K562 (cell line): ENCODE measurements around the gene VGLL3. TPM values are rescaled to one million over a fixed set of nuclear protein-coding genes. Genes with fewer than 3 reads are reported as not detected.

Source experiments
- ATAC-seq: fragments of 200-7000 bp; cut with Tn5 transposase; 3 replicates; pipeline ENCODE4 v1.9.1; 2020; ENCODE audit warnings: moderate library complexity
- BruUV-seq: library from RNA; stranded (reverse); fragments of 400-500 nt; replicated peaks from 2 replicates; lab custom pipeline; 2021; lab: Mats Ljungman, UMichigan
- CTCF ChIA-PET: fragments of 300-600 bp; formaldehyde crosslinking; extraction: SDS; loops from one replicate; lab custom pipeline; 2021; ENCODE audit warnings: low intra/inter-chr PET ratio; lab: Yijun Ruan, JAX
- POLR2A ChIA-PET: fragments of 300-600, 350-650 bp; sonication (Branson Sonifier 250); formaldehyde crosslinking; extraction: SDS; loops from one replicate; lab custom pipeline; 2021; ENCODE audit warnings: antibody characterized with exemption, inconsistent platforms; lab: Yijun Ruan, JAX
- DNase-seq, 4 experiments: peaks; one replicate each; pipeline versions ENCODE4 v3.0.0 to v3.0.0-alpha.2; 2011 to 2018; ENCODE audit warnings: low spot score in 3 of 4, mixed read lengths in 3 of 4; ENCODE audit errors: extremely low read depth in 1 of 4
- FAIRE-seq: peaks from 2 replicates; lab custom pipeline; 2011; peaks lifted over from hg19 to GRCh38; lab: Jason Lieb, UNC
- H2AFZ ChIP-seq: 2 replicates; pipeline ENCODE4 v1.6.0; 2011; ENCODE audit warnings: low read depth, low read length, control low read depth, inconsistent platforms
- H3K27ac ChIP-seq: fragments of 200-600 bp; 3 replicates; pipeline ENCODE4 v1.8.0; 2011; ENCODE audit warnings: low read depth, mild to moderate bottlenecking, control low read depth, inconsistent platforms, low read length, moderate library complexity, mixed read lengths; ENCODE audit errors: extremely low read depth
- H3K27me3 ChIP-seq, 2 experiments: fragments of 300-600 bp in 1 of 2; 2 replicates in 1 of 2; 3 replicates in 1 of 2; pipeline versions ENCODE4 v1.6.0 to v1.8.0; 2011; ENCODE audit warnings: inconsistent platforms in 2 of 2, low read length in 2 of 2, mild to moderate bottlenecking in 1 of 2, mixed read lengths in 1 of 2, moderate library complexity in 1 of 2; ENCODE audit not compliant: control insufficient read depth in 2 of 2, insufficient read depth in 2 of 2
- H3K36me3 ChIP-seq: fragments of 300-600 bp; 3 replicates; pipeline ENCODE4 v1.8.0; 2011; ENCODE audit warnings: mild to moderate bottlenecking, low read length, inconsistent platforms; ENCODE audit not compliant: control insufficient read depth, insufficient read depth
- H3K4me1 ChIP-seq, 2 experiments: fragments of 200-600 bp in 1 of 2; replicated peaks in 1 of 2; 2 replicates in 1 of 2; 3 replicates in 1 of 2; pipeline versions ENCODE4 v1.5.1 to v1.8.0; 2011; ENCODE audit warnings: inconsistent platforms in 2 of 2, low read length in 2 of 2, mild to moderate bottlenecking in 1 of 2, mixed read lengths in 1 of 2, moderate library complexity in 1 of 2; ENCODE audit not compliant: control insufficient read depth in 2 of 2, insufficient read depth in 2 of 2
- H3K4me2 ChIP-seq: 2 replicates; pipeline ENCODE4 v1.6.1; 2011; ENCODE audit warnings: low read length, control low read depth, inconsistent platforms, mixed read lengths; ENCODE audit not compliant: insufficient read depth
- H3K4me3 ChIP-seq: fragments of 200-600 bp; sonication (generic), shearing (Covaris generic); 2 replicates; pipeline ENCODE4 v1.5.1; 2016; ENCODE audit warnings: control low read depth, inconsistent platforms
- H3K79me2 ChIP-seq: fragments of 200-600 bp; 3 replicates; pipeline ENCODE4 v1.8.0; 2011; ENCODE audit warnings: low read length, inconsistent platforms; ENCODE audit not compliant: control insufficient read depth, insufficient read depth
- H3K9ac ChIP-seq, 2 experiments: 2 replicates each; pipeline versions ENCODE4 v1.6.0 to v1.6.1; 2011; ENCODE audit warnings: low read depth in 2 of 2, low read length in 2 of 2, control low read depth in 1 of 2, inconsistent platforms in 1 of 2, mild to moderate bottlenecking in 1 of 2, mixed read lengths in 1 of 2; ENCODE audit not compliant: insufficient read depth in 1 of 2
- H3K9me1 ChIP-seq: one replicate; pipeline ENCODE4 v1.6.0; 2011; ENCODE audit warnings: inconsistent platforms, mild to moderate bottlenecking, low read length, moderate library complexity; ENCODE audit not compliant: control insufficient read depth, insufficient read depth
- H3K9me3 ChIP-seq: replicated peaks from 2 replicates; pipeline ENCODE4 v1.5.1; 2011; ENCODE audit warnings: low read depth, low read length, inconsistent platforms; ENCODE audit not compliant: control insufficient read depth, insufficient read depth
- H4K20me1 ChIP-seq: replicated peaks from 2 replicates; pipeline ENCODE4 v1.6.1; 2011; ENCODE audit warnings: low read length, inconsistent platforms, mixed read lengths; ENCODE audit not compliant: control insufficient read depth, insufficient read depth
- CBX1 ChIP-seq: sonication (generic); IDR thresholded peaks from 2 replicates; pipeline ENCODE4 v1.6.1; 2016; ENCODE audit warnings: antibody characterized with exemption, low read depth, mild to moderate bottlenecking
- GATAD2A ChIP-seq: fragments of 450-650 bp; IDR thresholded peaks from 2 replicates; pipeline ENCODE4 v1.6.1; 2017
- IRF2 ChIP-seq: sonication (generic); formaldehyde crosslinking; IDR thresholded peaks from 2 replicates; pipeline ENCODE4 v1.8.1; 2022; ENCODE audit warnings: mild to moderate bottlenecking, missing genetic modification reagents
- MAFG ChIP-seq: fragments of 450-650 bp; conservative IDR thresholded peaks from 2 replicates; pipeline ENCODE4 v1.6.1; 2016; ENCODE audit warnings: missing genetic modification characterization, missing compliant biosample characterization
- RFX1 ChIP-seq: fragments of 450-650 bp; IDR thresholded peaks from 2 replicates; pipeline ENCODE4 v1.6.1; 2016; ENCODE audit warnings: mild to moderate bottlenecking, moderate library complexity
- TAL1 ChIP-seq: fragments of 450-650 bp; IDR thresholded peaks from 2 replicates; pipeline ENCODE4 v1.6.1; 2016; ENCODE audit warnings: mild to moderate bottlenecking
- ZNF551 ChIP-seq: fragments of 250-450 bp; sonication (Bioruptor Pico); IDR thresholded peaks from 2 replicates; pipeline ENCODE4 v1.5.0; 2021; ENCODE audit warnings: mild to moderate bottlenecking, moderate library complexity
- ZNF778 ChIP-seq: fragments of 450-650 bp; formaldehyde crosslinking; IDR thresholded peaks from 2 replicates; pipeline ENCODE4 v1.4.0; 2020; ENCODE audit warnings: mild to moderate bottlenecking, moderate library complexity
- WGBS: fragments of 100-300 bp; shearing (Covaris generic); methylation state at CpG from one replicate; pipeline ENCODE4 v1.1.6; 2016; ENCODE audit warnings: low coverage, mixed read lengths; ENCODE audit not compliant: insufficient coverage; ENCODE audit errors: missing lambda C conversion rate; 5-methylcytosine and 5-hydroxymethylcytosine counted together
- in situ Hi-C: fragments of 300-500 bp; cut with MboI; formaldehyde crosslinking; loops from 4 replicates; pipeline ENCODE4 v1.15.0; 2018; ENCODE audit warnings: inconsistent platforms, mixed read lengths
- intact Hi-C: fragments of 100-400 bp; cut with micrococcal nuclease; formaldehyde crosslinking; loops from 2 replicates; pipeline ENCODE4 v1.14.2; 2022
- polyA plus RNA-seq, 8 experiments: library from polyadenylated mRNA; depleted of rRNA in 4 of 8; stranded (reverse) in 5 of 8; unstranded in 3 of 8; fragments of >200 nt; fragmentation: Nextera tagmentation in 2 of 8; fragmentation: Illumina TruSeq in 1 of 8; extraction: Ambion mirVana in 2 of 8; extraction: Trizol in 1 of 8; gene quantifications; 2 replicates each; pipeline versions ENCODE4 v1.2.1 to v1.2.3, GENCODE V29; 2011 to 2014; ENCODE audit warnings: inconsistent platforms in 1 of 8, missing spikeins in 1 of 8
- total RNA-seq, 7 experiments: library from RNA; depleted of rRNA in 6 of 7; stranded (reverse); fragments of >200 nt in 6 of 7; fragmentation: Illumina TruSeq in 2 of 7; extraction: Trizol in 2 of 7; gene quantifications; 2 replicates each; pipeline versions ENCODE4 v1.2.1 to v1.2.3, GENCODE V29; 2011 to 2021; ENCODE audit warnings: low replicate concordance in 1 of 7
- TF ChIP-seq, protein P1 (sequence below): fragments of 250-450 bp; sonication (Bioruptor Pico); IDR thresholded peaks from 2 replicates; pipeline ENCODE4 v1.4.0; 2020; ENCODE audit warnings: mild to moderate bottlenecking
- TF ChIP-seq, protein P2 (sequence below): sonication (generic); formaldehyde crosslinking; IDR thresholded peaks from 2 replicates; pipeline ENCODE4 v1.8.0; 2022; ENCODE audit warnings: mild to moderate bottlenecking, missing genetic modification reagents
- TF ChIP-seq, protein P3 (sequence below): fragments of 250-450 bp; sonication (Bioruptor Pico); IDR thresholded peaks from 2 replicates; pipeline ENCODE4 v1.5.0; 2021
- TF ChIP-seq, protein P4 (sequence below), 2 experiments: fragments of 450-650 bp in 1 of 2; sonication (generic) in 1 of 2; formaldehyde crosslinking; conservative IDR thresholded peaks; 2 replicates each; pipeline versions ENCODE4 v1.4.0 to v1.8.1; 2020 to 2022; ENCODE audit warnings: mild to moderate bottlenecking in 1 of 2, missing genetic modification reagents in 1 of 2

Gene VGLL3
- total and polyA plus RNA-seq, 9 of the 15 experiments (the other 6 are each of a cell fraction or from before 2014, with no cell fraction given) = under 0.01 to 0.09 (median 0.04) TPM; not detected in 6

DNA sequence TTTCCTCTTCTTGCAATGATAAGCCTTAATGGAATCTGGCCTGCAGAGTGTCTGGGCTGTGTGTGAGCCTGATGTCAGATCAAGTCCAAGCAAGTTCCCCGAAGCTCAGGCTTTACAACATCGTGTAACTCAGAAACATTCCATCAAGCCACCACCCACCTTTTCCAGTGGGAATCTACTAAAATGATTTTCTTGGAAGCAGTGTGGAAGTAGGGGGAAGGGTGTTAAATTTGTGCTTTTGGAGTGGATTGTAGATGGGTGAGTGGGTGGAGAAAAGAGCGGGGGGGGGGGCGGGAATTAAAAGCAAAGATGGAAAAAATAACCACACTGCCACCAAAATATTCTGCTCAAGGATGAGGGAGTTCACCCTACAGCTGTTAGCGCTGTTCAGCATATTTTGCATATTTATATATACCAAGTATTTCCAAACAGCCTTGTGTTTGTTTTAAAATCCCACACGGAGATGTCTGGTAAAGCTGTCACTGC is 53.6 kb downstream of the VGLL3 start:
- POLR2A ChIA-PET = no interaction called here
- TF ChIP-seq TAL1 = no peak
- TF ChIP-seq GATAD2A = no peak
- no peak for TF ChIP-seq RFX1
- no peak for TF ChIP-seq ZNF551 (CRISPR knock-in tag)
- TF ChIP-seq, protein P1, sequence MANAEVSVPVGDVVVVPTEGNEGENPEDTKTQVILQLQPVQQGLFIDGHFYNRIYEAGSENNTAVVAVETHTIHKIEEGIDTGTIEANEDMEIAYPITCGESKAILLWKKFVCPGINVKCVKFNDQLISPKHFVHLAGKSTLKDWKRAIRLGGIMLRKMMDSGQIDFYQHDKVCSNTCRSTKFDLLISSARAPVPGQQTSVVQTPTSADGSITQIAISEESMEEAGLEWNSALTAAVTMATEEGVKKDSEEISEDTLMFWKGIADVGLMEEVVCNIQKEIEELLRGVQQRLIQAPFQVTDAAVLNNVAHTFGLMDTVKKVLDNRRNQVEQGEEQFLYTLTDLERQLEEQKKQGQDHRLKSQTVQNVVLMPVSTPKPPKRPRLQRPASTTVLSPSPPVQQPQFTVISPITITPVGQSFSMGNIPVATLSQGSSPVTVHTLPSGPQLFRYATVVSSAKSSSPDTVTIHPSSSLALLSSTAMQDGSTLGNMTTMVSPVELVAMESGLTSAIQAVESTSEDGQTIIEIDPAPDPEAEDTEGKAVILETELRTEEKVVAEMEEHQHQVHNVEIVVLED = no peak
- TF ChIP-seq, protein P2, sequence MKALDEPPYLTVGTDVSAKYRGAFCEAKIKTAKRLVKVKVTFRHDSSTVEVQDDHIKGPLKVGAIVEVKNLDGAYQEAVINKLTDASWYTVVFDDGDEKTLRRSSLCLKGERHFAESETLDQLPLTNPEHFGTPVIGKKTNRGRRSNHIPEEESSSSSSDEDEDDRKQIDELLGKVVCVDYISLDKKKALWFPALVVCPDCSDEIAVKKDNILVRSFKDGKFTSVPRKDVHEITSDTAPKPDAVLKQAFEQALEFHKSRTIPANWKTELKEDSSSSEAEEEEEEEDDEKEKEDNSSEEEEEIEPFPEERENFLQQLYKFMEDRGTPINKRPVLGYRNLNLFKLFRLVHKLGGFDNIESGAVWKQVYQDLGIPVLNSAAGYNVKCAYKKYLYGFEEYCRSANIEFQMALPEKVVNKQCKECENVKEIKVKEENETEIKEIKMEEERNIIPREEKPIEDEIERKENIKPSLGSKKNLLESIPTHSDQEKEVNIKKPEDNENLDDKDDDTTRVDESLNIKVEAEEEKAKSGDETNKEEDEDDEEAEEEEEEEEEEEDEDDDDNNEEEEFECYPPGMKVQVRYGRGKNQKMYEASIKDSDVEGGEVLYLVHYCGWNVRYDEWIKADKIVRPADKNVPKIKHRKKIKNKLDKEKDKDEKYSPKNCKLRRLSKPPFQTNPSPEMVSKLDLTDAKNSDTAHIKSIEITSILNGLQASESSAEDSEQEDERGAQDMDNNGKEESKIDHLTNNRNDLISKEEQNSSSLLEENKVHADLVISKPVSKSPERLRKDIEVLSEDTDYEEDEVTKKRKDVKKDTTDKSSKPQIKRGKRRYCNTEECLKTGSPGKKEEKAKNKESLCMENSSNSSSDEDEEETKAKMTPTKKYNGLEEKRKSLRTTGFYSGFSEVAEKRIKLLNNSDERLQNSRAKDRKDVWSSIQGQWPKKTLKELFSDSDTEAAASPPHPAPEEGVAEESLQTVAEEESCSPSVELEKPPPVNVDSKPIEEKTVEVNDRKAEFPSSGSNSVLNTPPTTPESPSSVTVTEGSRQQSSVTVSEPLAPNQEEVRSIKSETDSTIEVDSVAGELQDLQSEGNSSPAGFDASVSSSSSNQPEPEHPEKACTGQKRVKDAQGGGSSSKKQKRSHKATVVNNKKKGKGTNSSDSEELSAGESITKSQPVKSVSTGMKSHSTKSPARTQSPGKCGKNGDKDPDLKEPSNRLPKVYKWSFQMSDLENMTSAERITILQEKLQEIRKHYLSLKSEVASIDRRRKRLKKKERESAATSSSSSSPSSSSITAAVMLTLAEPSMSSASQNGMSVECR (CRISPR knock-in tag) = no peak
- TF ChIP-seq MAFG (tag) = no peak
- no peak for TF ChIP-seq IRF2 (CRISPR knock-in tag)
- TF ChIP-seq, protein P3, sequence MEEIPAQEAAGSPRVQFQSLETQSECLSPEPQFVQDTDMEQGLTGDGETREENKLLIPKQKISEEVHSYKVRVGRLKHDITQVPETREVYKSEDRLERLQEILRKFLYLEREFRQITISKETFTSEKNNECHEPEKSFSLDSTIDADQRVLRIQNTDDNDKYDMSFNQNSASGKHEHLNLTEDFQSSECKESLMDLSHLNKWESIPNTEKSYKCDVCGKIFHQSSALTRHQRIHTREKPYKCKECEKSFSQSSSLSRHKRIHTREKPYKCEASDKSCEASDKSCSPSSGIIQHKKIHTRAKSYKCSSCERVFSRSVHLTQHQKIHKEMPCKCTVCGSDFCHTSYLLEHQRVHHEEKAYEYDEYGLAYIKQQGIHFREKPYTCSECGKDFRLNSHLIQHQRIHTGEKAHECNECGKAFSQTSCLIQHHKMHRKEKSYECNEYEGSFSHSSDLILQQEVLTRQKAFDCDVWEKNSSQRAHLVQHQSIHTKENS = no peak
- TF ChIP-seq CBX1 = no peak
- TF ChIP-seq ZNF778 (CRISPR knock-in tag) = no peak
- TF ChIP-seq, protein P4, sequence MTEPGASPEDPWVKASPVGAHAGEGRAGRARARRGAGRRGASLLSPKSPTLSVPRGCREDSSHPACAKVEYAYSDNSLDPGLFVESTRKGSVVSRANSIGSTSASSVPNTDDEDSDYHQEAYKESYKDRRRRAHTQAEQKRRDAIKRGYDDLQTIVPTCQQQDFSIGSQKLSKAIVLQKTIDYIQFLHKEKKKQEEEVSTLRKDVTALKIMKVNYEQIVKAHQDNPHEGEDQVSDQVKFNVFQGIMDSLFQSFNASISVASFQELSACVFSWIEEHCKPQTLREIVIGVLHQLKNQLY (CRISPR knock-in tag; conservative IDR thresholded peaks at IDR 0.05) = no peak
- no peaks in the 10 kb centered on the region for H3K9me3 ChIP-seq
- in situ Hi-C loops (no loop called here), intact Hi-C loops (no loop called here)
- no peaks in the 10 kb centered on the region for H3K4me1 ChIP-seq
- FAIRE-seq = no peak
- H3K36me3 ChIP-seq = no peaks in the 10 kb centered on the region
- no peak overlapping the region for H3K4me3 ChIP-seq
- no peaks in the 10 kb centered on the region for H3K27me3 ChIP-seq
- no peaks in the 10 kb centered on the region for H3K79me2 ChIP-seq
- CTCF ChIA-PET = no interaction called here
- no TSS peak for BruUV-seq
- no peaks in the 10 kb centered on the region for H3K9me1 ChIP-seq
- H3K27ac ChIP-seq = no peak overlapping the region
- no peak overlapping the region for H3K4me2 ChIP-seq
- DNase-seq = no peak
- 0% methylated on average over 4 of the region's 6 CpGs for WGBS
- no peak overlapping the region for H3K9ac ChIP-seq
- ATAC-seq = no peak
- no peaks in the 10 kb centered on the region for H4K20me1 ChIP-seq
- H2AFZ ChIP-seq = no peak overlapping the region
